ENCODE data around the gene DNAH8.

GRCh38 chr6:38724343-38724742, 9.2 kb downstream of the DNAH8 start:
- TF ChIP-seq POLR2A (IDR thresholded peaks at IDR 0.05; ENCODE audit: low read depth, low read length) (no peak), TAF1 (IDR thresholded peaks at IDR 0.05; ENCODE audit: borderline replicate concordance, low read depth, low read length) (no peak), POLR2AphosphoS5 (IDR thresholded peaks at IDR 0.05; ENCODE audit: low read depth, low read length) (no peak)

All from GM12892 (cell line).